GM18511 (cell line): ENCODE measurements around the gene JMJD1C.
"Not testable (repeated sequence)": the region's sequence is repeated elsewhere in the genome, so short reads cannot be mapped to it uniquely, and the experiment has no call there.

Source experiments
- ATAC-seq: cut with Tn5 transposase; IDR thresholded peaks from one replicate; pipeline ENCODE4 v1.9.1; 2021; ENCODE audit warnings: mild to moderate bottlenecking, moderate library complexity; ENCODE audit not compliant: unreplicated experiment

JMJD1C gene, protein sequence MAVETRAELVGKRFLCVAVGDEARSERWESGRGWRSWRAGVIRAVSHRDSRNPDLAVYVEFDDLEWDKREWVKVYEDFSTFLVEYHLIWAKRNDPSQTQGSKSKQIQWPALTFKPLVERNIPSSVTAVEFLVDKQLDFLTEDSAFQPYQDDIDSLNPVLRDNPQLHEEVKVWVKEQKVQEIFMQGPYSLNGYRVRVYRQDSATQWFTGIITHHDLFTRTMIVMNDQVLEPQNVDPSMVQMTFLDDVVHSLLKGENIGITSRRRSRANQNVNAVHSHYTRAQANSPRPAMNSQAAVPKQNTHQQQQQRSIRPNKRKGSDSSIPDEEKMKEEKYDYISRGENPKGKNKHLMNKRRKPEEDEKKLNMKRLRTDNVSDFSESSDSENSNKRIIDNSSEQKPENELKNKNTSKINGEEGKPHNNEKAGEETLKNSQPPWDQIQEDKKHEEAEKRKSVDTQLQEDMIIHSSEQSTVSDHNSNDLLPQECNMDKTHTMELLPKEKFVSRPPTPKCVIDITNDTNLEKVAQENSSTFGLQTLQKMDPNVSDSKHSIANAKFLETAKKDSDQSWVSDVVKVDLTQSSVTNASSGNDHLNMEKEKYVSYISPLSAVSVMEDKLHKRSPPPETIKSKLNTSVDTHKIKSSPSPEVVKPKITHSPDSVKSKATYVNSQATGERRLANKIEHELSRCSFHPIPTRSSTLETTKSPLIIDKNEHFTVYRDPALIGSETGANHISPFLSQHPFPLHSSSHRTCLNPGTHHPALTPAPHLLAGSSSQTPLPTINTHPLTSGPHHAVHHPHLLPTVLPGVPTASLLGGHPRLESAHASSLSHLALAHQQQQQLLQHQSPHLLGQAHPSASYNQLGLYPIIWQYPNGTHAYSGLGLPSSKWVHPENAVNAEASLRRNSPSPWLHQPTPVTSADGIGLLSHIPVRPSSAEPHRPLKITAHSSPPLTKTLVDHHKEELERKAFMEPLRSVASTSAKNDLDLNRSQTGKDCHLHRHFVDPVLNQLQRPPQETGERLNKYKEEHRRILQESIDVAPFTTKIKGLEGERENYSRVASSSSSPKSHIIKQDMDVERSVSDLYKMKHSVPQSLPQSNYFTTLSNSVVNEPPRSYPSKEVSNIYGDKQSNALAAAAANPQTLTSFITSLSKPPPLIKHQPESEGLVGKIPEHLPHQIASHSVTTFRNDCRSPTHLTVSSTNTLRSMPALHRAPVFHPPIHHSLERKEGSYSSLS (N-terminal part only)

DNA sequence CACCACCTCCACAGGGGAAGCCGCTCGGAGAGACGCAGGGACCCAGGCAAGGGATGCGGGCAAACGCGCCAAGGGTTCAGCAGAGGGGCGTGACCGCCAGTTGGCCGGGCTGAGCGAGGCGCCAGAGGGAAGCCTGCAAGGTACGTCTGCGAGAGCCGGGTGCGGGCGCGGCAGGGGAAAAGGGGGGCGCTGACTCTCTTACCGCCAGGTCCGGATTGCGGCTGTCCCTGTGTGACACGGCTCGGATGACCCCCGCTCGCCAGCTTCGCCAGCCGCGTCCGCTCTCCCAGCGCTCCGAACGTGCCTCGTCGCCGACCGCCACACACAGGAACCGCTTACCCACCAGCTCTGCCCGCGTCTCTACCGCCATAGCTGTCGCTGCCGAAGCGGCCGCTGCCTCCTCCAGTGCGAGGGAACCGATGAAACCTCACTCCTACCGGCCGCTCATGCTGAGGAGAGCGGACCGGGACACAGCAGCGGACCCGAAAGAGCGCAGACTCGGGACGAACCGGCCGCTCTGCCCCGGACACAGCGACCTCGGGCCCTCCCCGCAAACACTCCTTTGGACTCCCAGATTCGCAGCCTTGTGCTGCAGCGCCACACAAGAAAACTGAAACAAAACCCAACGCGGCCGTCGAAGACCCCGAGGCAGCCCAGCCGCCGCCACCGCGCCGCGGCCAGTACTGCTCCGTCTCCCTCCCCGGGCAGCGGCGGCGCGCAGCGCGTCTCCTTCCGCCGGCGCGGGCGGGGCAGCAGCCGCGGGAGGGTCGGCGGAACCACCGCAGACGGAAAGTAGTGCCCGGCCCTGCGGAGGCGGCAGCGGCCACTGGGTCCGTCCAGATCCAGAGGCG lies at the start of gene JMJD1C:
JMJD1C (minus strand) TSS at position 685 of the 851 bp plus-strand sequence; CDS start at position 370, 315 bp downstream.
- peak; percentile 76 for ATAC-seq

DNA sequence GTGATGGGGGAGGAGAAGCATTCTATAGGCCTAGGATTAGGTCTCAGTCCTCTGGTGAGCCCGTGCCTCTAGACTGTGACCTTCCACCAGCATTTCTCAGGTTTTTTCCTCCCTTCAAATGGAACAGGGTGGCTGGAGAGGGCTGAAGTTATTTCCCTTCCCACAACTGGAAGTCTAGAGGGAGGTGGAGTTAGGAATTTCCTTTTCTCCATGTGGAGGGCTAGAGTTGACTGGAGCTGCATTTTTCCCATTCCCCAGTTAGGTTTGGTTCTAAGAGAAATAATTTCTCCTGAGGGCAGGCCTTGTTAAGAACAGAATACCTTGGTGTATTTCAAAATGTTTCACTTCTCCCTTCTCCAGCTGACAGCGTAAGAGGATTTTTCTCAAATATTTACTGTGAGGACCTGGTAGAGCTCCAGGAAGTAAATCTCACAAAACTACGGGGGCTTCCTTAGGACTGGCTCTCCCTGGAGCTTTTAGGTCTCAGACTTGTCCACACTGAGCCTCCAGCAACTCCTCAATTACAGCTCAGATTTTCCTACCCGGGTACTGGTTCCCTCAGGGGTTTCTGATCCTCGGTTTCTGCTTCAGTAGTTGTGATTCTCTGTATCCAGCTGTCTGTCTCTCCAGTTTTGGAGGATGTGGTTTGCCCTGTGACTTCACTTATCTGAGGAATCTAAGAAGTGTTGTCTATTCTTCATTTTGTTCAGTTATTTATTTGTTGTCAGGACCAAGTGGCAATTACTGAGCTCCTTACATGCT lies 49.4 kb upstream of the JMJD1C start:
- ATAC-seq: peak; percentile 60

- ATAC-seq: no peak
These were observed 40.8 kb upstream of the JMJD1C start for GRCh38 chr10:63506554-63506953.

DNA sequence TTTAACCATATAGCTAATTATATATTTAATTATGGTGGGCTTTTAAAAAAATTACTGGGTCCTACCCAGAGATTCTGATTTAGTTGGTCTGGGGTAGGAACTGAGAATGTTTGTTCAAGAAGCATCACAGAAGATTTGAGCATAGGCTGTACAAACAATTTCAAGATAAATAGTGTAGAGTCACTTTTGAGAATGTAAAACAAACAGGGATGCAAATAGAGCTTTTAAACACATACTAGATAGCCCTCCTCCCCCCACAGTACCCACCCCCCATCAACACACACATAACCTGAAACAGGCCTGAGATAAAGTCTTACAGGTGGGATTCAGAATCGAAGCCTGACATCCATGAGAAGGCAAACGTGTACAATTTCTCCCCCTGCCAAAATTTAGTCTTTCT lies 39.8 kb upstream of the JMJD1C start:
- no peak for ATAC-seq

DNA sequence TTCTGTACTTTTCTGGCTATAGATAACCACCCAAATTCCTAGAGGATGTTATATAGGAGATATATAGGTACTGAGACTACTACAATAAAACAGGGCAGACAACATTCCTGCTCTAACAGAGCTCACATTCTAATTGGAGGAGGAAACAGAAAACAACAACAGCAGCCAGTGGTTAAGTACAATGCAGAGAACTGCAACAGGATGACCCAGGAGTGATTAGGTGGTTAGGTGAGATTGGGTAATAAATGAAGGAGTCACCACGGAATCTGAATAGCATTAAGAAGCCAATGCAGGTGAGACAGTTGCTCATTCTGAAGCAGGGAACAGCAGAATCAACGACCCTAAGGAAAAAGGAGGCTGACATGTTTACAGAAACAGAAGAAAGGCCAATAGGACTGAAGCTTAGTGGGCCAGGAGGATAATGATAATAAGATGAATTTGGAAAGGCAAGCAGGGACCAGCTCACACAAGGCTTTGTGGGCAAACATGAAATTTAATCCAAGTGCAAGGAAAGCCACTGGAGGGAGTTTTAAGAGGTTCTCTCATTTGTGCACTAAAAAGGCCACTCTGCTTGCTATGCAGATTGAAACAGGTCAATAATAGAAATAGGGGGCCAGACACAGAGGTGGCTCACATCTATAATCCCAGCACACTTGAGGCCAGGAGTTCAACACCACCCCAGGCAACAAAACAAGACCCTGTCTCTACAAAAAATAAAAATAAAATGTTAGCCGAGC lies 38.5 kb upstream of the JMJD1C start:
- no peak for ATAC-seq

DNA sequence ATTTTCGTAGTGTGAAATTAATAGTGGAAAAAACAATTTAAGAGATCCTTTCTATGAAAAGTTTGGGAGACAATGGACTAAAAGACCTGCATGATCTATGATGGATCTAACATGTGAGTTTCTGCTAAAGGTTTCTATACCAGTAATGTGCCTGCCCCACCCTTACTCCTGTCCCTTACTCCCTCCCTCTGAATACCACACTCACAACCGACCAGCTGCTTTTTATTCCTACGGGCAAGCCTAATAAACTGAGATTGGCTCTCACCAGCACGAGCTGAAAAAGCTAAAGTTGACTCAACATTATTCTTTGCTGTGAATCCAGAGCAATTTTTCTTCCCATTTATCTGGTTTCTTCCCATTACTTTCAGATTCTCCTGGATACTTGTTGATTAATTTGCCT lies 37.6 kb upstream of the JMJD1C start:
- ATAC-seq: no peak

- no peak for ATAC-seq
These were observed 37.1 kb upstream of the JMJD1C start for GRCh38 chr10:63502832-63503231.

DNA sequence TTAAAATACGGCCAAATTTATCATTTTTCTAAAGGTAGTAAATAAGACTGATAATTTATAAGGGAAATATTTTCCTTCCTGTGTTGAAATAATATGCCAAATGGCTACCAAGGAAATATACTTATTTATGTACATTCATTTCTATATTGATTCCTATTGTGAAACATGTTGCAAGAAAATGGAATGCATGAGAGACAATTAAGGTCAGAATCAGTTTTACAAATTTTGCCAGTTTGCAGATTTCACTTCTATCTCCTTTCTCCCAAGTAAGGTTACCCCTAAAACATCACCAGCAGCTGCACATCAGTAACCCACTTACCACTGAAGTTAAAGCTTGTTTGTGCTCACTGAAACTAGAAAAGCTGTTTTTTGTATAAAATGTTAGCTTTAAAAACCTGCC lies 36.2 kb upstream of the JMJD1C start:
- no peak for ATAC-seq

- ATAC-seq: not testable (repeated sequence)
These were observed 34.8 kb upstream of the JMJD1C start for GRCh38 chr10:63500551-63500950.

DNA sequence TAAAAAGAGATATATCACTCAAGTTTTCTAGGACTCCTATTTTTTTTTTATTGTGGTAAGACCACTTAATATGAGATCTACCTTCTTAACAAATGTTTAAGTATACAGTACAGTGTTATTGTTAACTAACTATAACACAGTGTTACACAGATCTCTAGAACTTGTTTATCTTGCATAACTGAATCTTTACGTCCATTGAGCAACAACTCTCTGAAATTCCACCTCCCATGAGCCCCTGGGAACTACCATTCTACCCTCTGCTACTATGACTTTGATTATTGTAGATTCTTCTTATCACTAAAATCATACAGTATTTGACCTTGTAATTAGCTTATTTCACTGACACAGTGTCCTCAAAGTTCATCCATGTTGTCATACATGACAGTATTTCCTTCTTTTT lies 32.9 kb upstream of the JMJD1C start:
- no peak for ATAC-seq

DNA sequence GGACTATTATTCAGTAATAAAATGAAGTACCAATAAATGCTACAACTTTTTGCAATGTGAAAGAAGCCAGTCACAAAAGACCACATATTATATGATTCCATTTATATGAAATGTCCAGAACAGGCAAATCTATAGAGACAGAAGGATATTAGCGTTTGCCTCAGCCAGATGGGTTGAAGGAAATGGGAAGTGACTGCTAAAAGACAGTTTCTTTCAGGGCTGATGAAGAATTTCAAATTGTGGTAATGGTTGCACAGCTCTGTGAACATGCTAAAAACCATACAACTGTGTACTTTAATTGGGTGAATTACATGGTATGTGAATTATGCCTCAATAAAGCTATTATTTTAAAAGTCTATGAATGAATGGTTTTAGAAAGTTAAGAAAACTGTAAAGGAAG lies 31.5 kb upstream of the JMJD1C start:
- ATAC-seq: no peak

DNA sequence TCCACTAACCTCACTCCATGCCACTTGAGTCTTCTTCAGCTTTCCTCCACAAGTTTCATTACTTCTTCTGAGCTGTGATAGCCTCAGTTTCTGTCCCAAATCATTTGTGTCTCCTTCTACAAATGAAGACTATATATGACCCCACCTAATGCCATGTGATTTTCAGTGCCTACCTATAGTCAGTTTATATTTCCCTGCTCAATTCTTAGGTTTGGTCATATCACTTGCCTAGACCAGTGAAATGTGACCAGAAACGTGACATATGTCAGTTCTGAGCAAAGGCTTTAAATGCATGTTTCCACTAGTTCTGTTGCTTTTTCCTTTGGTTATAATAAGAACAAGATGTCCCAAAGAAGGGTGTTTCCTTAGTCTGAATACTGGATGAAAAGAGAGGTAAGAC lies 30.8 kb upstream of the JMJD1C start:
- no peak for ATAC-seq

DNA sequence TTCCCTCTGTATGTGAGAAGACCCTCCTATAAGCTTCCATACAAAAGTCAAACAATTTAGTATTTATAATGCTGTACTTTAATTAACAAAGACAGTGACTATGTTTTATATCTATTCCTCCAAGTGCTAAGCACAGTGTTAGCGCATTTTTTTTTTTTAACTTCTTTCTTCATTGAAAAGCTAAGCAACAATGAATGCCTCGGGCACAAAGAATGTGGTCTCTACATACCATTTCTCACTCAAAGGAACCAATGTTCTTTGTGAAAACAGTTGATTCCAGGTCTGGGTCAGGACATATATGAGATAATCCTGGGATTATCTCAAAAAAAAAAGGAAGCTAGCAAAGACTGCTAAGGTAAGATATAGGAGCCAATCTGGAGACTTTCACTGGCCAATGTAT lies 29.2 kb upstream of the JMJD1C start:
- ATAC-seq: no peak

- ATAC-seq: no peak
These were observed 27.2 kb upstream of the JMJD1C start for GRCh38 chr10:63493004-63493403.

GRCh38 chr10:63492317-63492690 lies 26.5 kb upstream of the JMJD1C start:
- not testable (repeated sequence) for ATAC-seq

- ATAC-seq: no peak
These were observed 26.0 kb upstream of the JMJD1C start for GRCh38 chr10:63491588-63492316.

DNA sequence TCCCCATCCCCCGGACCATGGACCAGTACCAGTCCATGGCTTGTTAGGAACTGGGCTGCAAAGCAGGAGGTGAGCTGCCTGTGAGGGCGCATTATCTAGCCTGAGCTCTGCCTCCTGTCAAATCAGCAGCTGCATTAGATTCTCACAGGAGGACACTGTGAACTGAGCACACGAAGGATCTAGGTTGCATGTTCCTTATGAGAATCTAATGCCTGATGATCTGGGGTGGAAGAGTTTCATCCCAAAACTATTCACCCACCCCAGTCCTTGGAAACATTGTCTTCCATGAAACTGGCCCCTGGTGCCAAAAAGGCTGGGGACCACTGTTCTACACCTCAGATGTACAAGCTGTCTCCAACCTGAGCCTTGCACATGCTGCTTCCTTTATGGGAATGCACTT lies 24.1 kb upstream of the JMJD1C start:
- ATAC-seq: no peak

- no peak for ATAC-seq
These were observed 22.2 kb upstream of the JMJD1C start for GRCh38 chr10:63487990-63488389.
